Measurements from ENCODE around the gene HSPB7.

- TF ChIP-seq POLR2A (IDR thresholded peaks at IDR 0.05; ENCODE audit: low read depth, low read length), result no peak
- no peak for TF ChIP-seq POLR2AphosphoS5 (IDR thresholded peaks at IDR 0.05; ENCODE audit: low read depth, low read length)
- TF ChIP-seq TAF1 (IDR thresholded peaks at IDR 0.05; ENCODE audit: borderline replicate concordance, low read depth, low read length), result no peak
Observed at GRCh38 chr1:16017076-16017460, 775 bp downstream of the HSPB7 start.
